ENCODE data around the gene NLRP3. TPM values are rescaled to one million over a fixed set of nuclear protein-coding genes. Genes with fewer than 3 reads are reported as not detected.
A peak's percentile ranks its signal among the peaks of the same experiment; 100 is the strongest.

The NLRP3 gene
- total and polyA plus RNA-seq, 9 of the 15 experiments (the other 6 are each of a cell fraction or from before 2014, with no cell fraction given), result not detected

GRCh38 chr1:247367786-247368422 lies 48.1 kb upstream of the NLRP3 start (continued):
- TF ChIP-seq CEBPG (CRISPR knock-in tag; IDR thresholded peaks at IDR 0.05) (no peak; the same call in 1 of the 2 replicates), CEBPG (tag; conservative IDR thresholded peaks at IDR 0.05 in 1 of 2, IDR thresholded peaks at IDR 0.05 in 1 of 2) (peak; percentile 60 to 75; a peak in 3 of 4 replicates), CBX1 (IDR thresholded peaks at IDR 0.05; ENCODE audit: low read depth) (no peak), ZNF277 (CRISPR knock-in tag; IDR thresholded peaks at IDR 0.05; ENCODE audit: borderline replicate concordance) (no peak), MIER1 (IDR thresholded peaks at IDR 0.05; ENCODE audit: low read depth) (no peak), TAL1 (IDR thresholded peaks at IDR 0.05) (no peak), NONO (IDR thresholded peaks at IDR 0.05; ENCODE audit: low read depth in 2 of 2, low read length in 1 of 2) (no peak), ZNF354B (CRISPR knock-in tag; IDR thresholded peaks at IDR 0.05) (peak; percentile 98), ZNF584 (CRISPR knock-in tag; IDR thresholded peaks at IDR 0.05; ENCODE audit: low read depth) (peak; percentile 100), FOXK2 (conservative IDR thresholded peaks at IDR 0.05 in 1 of 2, IDR thresholded peaks at IDR 0.05 in 1 of 2; ENCODE audit: low read depth in 2 of 2) (no peak), ZBTB5 (IDR thresholded peaks at IDR 0.05) (no peak), ZNF318 (IDR thresholded peaks at IDR 0.05; ENCODE audit: borderline replicate concordance in 1 of 2, low read depth in 1 of 2) (no peak), TAF15 (IDR thresholded peaks at IDR 0.05; ENCODE audit: low read depth, low read length) (no peak), FIP1L1 (IDR thresholded peaks at IDR 0.05; ENCODE audit: low read depth, low read length, poor library complexity, severe bottlenecking) (no peak), NR1H2 (CRISPR knock-in tag; IDR thresholded peaks at IDR 0.05) (no peak)

Data from K562 (cell line).